A673 (cell line): Measurements from ENCODE around the gene UXS1.

ENCODE experiments used
- EZH2 ChIP-seq: fragments of 200-600 bp; sonication (generic); IDR thresholded peaks from 2 replicates; pipeline ENCODE4 v1.6.1; 2017; ENCODE audit warnings: borderline replicate concordance, low read depth, mild to moderate bottlenecking, mixed read lengths, antibody characterized with exemption, low read length; ENCODE audit not compliant: poor library complexity, severe bottlenecking
- TF ChIP-seq, protein P1 (sequence below): fragments of 300-800, 200-600 bp; sonication (generic); conservative IDR thresholded peaks from 2 replicates; pipeline ENCODE4 v1.5.1; 2017; ENCODE audit warnings: low read depth, mild to moderate bottlenecking, antibody characterized with exemption, low read length, moderate library complexity, mixed read lengths

GRCh38 chr2:106181064-106181463 is 13.0 kb downstream of the UXS1 start:
- TF ChIP-seq, protein P1, sequence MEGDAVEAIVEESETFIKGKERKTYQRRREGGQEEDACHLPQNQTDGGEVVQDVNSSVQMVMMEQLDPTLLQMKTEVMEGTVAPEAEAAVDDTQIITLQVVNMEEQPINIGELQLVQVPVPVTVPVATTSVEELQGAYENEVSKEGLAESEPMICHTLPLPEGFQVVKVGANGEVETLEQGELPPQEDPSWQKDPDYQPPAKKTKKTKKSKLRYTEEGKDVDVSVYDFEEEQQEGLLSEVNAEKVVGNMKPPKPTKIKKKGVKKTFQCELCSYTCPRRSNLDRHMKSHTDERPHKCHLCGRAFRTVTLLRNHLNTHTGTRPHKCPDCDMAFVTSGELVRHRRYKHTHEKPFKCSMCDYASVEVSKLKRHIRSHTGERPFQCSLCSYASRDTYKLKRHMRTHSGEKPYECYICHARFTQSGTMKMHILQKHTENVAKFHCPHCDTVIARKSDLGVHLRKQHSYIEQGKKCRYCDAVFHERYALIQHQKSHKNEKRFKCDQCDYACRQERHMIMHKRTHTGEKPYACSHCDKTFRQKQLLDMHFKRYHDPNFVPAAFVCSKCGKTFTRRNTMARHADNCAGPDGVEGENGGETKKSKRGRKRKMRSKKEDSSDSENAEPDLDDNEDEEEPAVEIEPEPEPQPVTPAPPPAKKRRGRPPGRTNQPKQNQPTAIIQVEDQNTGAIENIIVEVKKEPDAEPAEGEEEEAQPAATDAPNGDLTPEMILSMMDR = no peak
- TF ChIP-seq EZH2 = no peak
